HG03565 (cell line): ENCODE measurements around the gene EYS.
A peak's percentile ranks its signal among the peaks of the same experiment; 100 is the strongest.
"Not testable (repeated sequence)": the region's sequence is repeated elsewhere in the genome, so short reads cannot be mapped to it uniquely, and the experiment has no call there.

Experiments used
- ATAC-seq: cut with Tn5 transposase; IDR thresholded peaks from one replicate; pipeline ENCODE4 v1.9.1; 2021; ENCODE audit warnings: mild to moderate bottlenecking, moderate library complexity; ENCODE audit not compliant: unreplicated experiment

Gene EYS

GRCh38 chr6:64103480-64103879, 1603.5 kb downstream of the EYS start:
- no peak for ATAC-seq

- ATAC-seq = no peak
Measured at GRCh38 chr6:64100702-64101303, 1606.2 kb downstream of the EYS start.

GRCh38 chr6:64090352-64090751, 1616.7 kb downstream of the EYS start:
- no peak for ATAC-seq

DNA sequence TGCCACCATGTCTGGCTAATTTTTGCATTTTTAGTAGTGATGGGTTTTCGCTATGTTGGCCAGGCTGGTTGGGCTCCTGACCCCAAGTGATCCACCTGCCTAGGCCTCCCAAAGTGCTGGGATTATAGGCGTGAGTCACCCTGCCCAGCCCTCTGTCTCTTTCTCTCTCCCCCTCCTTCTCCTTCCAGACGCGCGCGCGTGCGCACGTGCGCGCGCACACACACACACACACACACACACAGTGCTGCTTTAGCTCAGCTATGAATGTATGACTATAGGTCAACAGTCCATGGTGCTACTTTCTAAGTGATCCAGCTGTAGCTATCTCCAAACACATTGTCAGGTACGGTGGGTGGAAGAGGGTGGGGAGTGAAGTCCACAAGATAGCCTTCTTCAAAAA, 1621.9 kb downstream of the EYS start:
- no peak for ATAC-seq

- ATAC-seq = no peak
Measured at GRCh38 chr6:64084185-64084663, 1622.8 kb downstream of the EYS start.

DNA sequence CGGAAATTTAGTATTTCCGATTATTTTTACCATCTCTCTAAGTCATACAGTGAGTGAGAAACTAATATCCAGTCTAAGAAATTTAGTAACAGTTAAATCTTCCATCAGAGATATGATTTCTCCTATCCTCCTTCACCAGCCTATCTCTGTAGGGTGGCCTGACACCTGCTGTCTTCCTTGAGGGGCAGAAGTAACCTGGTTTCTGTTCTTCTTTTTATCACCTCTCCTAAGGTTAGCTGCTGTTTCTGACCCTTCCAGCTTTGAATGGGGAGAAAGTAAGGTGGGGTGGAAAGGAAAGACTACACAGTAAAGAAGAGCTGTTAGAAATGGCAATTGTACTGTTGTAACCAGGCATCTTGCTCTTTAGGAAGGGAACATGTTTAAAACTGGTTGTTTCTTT, 1623.8 kb downstream of the EYS start:
- ATAC-seq = no peak

GRCh38 chr6:64081453-64081852, 1625.6 kb downstream of the EYS start:
- peak; percentile 67 for ATAC-seq

GRCh38 chr6:64074981-64075380, 1632.0 kb downstream of the EYS start:
- no peak for ATAC-seq

- ATAC-seq = no peak
Measured at GRCh38 chr6:64072686-64073085, 1634.3 kb downstream of the EYS start.

- ATAC-seq = no peak
Measured at GRCh38 chr6:64064919-64065318, 1642.1 kb downstream of the EYS start.

GRCh38 chr6:64062960-64063683, 1643.9 kb downstream of the EYS start:
- ATAC-seq = no peak

DNA sequence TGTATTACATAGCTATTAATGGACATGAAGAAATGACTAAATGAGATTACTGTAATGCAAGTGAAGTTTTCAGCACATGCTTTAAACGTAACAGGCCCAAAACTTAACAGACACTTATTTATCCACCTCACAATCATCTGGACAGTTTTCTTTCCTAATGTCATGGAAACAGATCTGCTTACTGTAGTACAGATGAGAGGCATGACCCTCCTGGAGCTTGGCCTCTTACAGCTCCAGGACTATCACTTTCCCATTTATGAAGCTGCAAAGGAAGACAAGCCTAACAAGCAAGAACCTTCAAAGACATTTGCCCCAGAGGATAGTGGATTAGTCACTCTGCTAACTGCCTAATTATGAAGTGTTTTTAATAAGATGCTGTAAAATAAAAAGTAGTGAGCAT, 1652.2 kb downstream of the EYS start:
- ATAC-seq = no peak

- no peak for ATAC-seq
Measured at GRCh38 chr6:64050590-64050989, 1656.4 kb downstream of the EYS start.

DNA sequence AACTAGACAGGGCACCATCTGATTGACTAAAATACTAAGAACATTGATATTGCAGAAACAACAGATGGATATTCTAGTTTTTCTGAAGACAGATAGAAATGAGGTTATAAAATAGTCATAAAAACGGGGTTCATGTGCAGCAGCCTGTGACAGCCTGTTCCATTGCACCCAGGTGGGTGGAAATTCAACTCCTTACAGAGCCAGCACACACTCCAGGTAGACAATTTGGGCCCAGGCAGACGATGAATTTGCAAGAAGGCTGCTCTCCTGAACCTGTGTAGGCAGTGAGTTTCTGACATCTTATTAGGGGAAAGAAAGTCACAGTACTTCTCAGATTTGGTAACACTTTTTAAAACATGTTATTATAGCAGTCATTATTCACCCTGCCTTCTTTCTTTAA, 1657.3 kb downstream of the EYS start:
- no peak for ATAC-seq

- ATAC-seq = no peak
Measured at GRCh38 chr6:64046746-64047208, 1660.2 kb downstream of the EYS start.

GRCh38 chr6:64041373-64041772, 1665.7 kb downstream of the EYS start:
- no peak for ATAC-seq

GRCh38 chr6:64040113-64040512, 1666.9 kb downstream of the EYS start:
- no peak for ATAC-seq

DNA sequence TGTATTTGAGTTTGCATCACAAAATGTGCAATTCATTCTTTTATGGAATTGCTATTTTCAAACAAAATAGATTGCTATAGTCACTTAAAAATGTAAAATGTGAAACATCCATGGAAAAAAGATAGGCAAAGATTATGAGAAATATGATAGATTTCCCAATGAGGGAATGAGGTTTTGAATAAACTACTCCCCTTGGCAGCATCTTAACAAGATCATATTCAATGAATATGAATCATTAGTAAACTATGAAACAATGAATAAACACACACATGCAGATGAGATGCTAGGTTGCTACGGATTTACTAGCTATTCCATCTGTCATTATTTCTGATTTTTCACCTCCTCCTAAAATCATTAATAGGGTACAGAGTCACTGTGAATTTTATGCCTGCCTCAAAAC, 1669.6 kb downstream of the EYS start:
- ATAC-seq = no peak

GRCh38 chr6:64034910-64035655, 1671.9 kb downstream of the EYS start:
- no peak for ATAC-seq

DNA sequence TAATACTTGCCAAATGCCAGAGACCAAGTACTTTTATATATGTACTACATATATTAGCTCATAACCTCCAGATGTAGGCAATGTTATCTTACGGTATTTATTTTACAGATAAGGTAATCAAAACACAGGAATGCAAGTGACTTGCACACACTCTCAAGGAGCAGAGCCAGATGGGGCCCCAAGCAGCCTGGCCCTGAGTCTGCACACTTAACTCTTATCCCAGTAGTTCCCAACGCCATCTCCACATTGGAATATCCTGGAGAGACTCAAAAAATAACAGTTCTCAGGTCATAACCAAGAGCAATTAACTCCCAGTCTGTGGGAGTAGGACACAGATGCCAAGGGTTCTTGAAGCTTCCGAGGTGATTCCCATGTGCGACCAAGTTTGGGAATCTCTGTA, 1672.7 kb downstream of the EYS start:
- ATAC-seq = no peak

DNA sequence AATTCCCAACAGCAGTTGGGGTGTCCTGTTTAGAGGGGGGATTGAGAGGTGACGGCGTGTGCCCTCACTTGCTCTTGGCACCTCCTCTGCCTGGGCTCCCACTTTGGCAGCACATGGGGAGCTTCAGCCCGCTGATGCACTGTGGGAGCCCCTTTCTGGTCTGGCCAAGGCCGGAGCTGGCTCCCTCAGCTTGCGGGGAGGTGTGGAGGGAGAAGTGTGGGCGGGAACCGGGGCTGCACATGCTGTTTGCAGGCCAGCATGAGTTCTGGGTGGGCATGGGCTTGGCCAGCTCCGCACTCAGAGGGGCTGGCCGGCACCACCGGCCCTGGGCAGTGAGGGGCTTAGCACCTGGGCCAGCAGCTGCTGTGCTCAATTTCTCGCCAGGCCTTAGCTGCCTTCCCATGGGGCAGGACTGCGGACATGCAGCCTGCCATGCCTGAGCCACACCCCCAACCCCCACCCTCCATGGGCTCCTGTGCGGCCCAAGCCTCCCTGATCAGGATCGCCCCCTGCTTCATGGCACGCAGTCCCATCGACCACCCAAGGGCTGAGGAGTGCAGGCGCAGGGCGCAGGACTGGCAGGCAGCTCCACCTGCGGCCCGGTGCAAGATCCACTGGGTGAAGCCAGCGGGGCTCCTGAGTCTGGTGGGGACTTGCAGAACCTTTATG, 1675.9 kb downstream of the EYS start:
- not testable (repeated sequence) for ATAC-seq
